DMS 273 (cell line): ENCODE measurements around the gene IREB2.
"Not testable (repeated sequence)": the region's sequence is repeated elsewhere in the genome, so short reads cannot be mapped to it uniquely, and the experiment has no call there.

Experiments used
- DNase-seq: peaks from one replicate; lab custom pipeline; 2025; ENCODE audit not compliant: unreplicated experiment; lab: John Stamatoyannopoulos, UW

Gene IREB2

GRCh38 chr15:78437762-78438618 lies at the start of gene IREB2:
Gene IREB2, plus strand, starts transcription at chr15:78438216. Its CDS starts 122 bp downstream, at chr15:78438338.
- peak; percentile 98 for DNase-seq

GRCh38 chr15:78388865-78389264 lies 49.2 kb upstream of the IREB2 start:
- DNase-seq: no peak

GRCh38 chr15:78389322-78389721 lies 48.7 kb upstream of the IREB2 start:
- DNase-seq: no peak

DNA sequence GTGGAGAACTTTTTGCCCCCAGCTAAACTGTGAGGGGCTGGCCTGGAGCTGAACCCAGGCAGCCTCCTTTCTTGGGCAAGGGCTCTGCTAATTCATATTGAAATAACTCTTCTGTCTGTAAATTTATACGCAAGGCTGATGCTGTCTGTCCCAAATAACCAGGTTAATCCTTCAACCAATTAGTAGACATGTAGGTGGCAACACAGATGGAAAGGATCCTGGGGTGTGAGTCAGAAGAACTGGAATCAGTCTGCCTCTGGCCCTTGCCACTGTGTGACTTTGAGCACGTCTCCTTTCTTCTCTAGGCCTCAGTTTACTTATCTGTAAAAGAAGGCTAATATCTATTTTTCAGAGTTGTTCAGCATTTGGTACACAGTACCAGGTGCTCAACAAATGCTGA lies 48.3 kb upstream of the IREB2 start:
- no peak for DNase-seq

- no peak for DNase-seq
These were observed 47.8 kb upstream of the IREB2 start for GRCh38 chr15:78390242-78390641.

GRCh38 chr15:78390826-78391225 lies 47.2 kb upstream of the IREB2 start:
- DNase-seq: no peak

- DNase-seq: no peak
These were observed 46.2 kb upstream of the IREB2 start for GRCh38 chr15:78391781-78392180.

GRCh38 chr15:78392430-78392829 lies 45.6 kb upstream of the IREB2 start:
- DNase-seq: peak; percentile 5

GRCh38 chr15:78393137-78393536 lies 44.9 kb upstream of the IREB2 start:
- no peak for DNase-seq

DNA sequence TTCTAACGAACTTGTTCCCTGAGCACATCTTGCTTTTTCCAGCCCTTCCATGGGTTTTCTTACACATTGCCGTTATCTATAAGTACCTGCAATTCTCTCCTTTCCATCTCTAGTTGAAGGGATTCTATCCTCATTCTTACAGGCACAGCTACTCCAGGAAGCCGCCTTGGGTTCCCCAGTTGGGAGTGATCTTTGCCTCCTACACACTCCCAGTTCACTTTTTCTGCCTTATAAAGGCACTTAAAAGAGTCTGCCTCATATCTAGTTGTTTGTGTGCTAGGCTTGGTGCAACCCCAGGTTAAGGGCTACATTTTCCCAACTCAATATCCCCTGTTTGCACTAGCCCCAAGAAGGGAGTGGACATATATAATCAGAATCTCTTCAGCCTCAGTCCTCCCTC lies 44.0 kb upstream of the IREB2 start:
- no peak for DNase-seq

DNA sequence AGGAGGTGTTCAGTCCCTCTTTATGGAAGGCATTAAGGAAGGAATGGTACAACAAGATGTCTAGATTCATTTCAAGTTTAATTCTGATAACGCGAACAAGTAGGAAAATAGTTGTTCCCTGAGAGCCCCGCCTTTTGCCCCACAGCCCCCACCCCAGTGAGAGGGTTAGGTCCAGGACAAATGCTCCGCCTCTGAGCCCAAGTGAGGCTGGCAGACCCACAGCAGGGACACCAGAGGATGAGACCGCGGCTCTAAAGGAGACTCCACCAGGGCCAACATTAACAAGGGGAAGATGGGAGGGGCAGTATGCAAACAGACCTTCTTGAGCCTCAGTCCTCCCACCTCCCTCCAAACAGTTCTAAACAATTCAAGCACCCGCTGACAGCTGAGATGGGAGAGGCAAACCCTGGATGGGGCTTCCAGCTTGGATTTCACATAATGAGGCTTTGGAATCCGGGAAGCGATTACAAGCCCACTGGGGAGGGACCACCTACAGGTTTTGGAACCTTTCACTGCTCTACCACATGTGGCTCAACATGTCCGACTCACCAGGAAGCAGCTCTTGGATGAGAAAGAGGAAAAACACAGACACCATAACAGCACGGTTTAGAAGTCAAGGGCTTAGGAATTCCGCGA lies 42.9 kb upstream of the IREB2 start:
- DNase-seq: no peak

GRCh38 chr15:78396186-78396814 lies 41.7 kb upstream of the IREB2 start:
- no peak for DNase-seq

GRCh38 chr15:78396976-78397375 lies 41.0 kb upstream of the IREB2 start:
- peak; percentile 8 for DNase-seq

GRCh38 chr15:78397382-78397781 lies 40.6 kb upstream of the IREB2 start:
- DNase-seq: no peak

GRCh38 chr15:78398076-78398825 lies 39.8 kb upstream of the IREB2 start:
- DNase-seq: no peak

DNA sequence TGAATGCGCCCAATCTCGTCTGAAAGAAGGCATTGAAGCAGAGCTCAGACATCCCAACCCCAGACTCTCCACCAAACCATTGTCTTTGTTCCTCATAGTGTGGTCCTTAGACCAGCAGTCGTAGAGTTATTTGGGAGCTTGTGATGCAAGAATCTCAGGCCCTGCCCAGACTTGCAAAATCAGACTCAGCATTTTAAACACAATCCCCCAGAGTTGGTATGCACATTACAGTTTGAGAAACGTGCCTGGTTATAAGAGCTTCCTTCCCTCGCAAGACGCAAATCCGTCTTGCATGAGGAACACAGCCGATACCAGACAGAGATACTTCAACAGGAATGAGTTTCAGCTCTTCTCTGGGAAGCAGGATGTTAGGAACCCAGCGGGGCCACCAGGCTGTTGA lies 38.9 kb upstream of the IREB2 start:
- DNase-seq: no peak

- DNase-seq: no peak
These were observed 35.9 kb upstream of the IREB2 start for GRCh38 chr15:78402061-78402610.

GRCh38 chr15:78404125-78404524 lies 33.9 kb upstream of the IREB2 start:
- DNase-seq: no peak

DNA sequence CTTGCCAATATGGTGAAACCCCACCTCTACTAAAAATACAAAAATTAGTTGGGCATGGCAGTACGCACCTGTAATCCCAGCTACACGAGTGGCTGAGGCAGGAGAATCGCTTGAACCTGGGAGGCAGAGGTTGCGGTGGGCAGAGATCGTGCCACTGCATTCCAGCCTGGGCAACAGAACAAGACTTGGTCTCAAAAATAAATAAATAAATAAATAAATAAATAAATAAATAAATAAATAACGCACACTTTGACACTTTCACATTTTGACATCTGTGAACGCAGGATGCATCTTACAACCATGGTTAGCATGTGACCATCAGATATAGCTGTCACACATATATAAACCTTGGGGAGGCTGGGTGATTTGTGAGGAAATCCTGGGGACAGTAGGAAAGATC lies 33.2 kb upstream of the IREB2 start:
- not testable (repeated sequence) for DNase-seq

DNA sequence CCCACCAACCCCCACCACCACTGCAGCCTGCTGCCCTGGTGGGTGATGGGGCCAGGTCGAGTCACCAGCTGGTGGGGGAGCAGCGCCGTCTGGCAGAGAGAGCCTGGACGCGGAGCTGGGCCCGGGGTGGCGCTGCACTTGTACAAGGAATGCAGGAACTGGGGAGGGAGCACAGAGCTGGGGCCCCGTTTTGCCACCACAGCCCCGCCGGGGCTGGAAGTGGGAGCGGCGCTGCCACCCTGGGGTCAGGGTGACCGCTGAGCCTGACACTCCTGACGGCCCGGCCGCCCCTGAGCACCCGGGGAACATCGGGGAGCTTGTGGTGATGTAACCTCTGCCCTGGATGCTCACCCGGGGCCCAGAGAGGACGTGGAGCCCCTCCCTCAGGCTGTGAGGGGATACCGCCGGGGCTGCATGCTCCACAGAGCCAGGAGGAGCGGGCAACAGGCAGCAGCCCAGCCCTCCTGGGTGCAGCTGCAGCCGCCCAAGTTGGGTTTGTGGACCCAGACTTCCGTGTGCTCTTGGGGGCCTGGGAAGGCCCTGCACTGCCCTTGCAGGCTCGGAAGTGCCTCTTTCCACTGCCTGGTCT lies 32.6 kb upstream of the IREB2 start:
- no peak for DNase-seq
